ENCODE measurements around the gene MT1G. TPM values are rescaled to one million over a fixed set of nuclear protein-coding genes. Genes with fewer than 3 reads are reported as not detected.

Gene MT1G
- polyA plus RNA-seq, 1 of the 3 experiments (the other 2 are of a cell fraction), result 1.2 TPM

DNA sequence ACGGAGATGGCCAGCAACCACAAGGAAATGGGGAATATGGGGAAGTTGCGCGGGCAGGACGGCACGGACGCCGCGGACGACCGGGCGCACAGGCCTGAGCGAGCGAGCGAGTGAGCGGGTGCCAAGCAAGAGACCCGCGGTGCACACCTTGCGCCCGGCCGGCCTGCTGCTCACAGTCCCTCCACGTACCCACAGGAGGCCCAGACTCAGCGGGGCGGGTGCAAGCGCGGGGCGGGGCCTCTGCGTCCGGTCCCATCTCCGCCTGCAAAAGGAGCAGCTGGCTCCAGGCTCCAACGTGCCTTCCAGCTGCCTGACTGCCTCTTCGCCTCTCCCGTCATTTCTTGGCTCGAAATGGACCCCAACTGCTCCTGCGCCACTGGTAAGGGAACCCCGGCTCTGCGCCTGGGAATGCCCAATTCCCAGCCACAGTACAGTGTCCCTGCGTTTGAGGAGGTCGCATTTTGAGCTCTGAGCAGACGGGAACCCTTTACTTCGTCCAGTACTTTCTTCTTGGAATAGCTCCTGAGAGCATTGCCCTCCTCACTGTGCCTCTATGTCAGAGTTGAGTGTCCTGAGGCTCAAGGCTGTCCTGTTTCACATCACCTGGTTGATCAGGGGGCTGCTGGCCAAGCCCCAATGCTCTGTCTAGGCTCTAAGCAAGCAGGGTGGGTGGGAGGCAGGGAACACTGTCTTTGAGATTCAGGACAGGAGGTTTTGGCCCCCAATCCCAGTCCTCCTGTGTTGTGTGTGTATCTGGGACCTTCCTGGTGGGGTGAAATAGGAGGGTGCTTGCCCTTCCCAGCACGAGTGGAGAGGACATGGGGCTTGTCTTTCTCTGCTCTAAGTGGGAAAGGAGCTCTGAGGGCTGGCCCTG lies 50.4 kb downstream of the MT1G start:
- H3K9me3 ChIP-seq, result no peaks in the 10 kb centered on the region
- no peak overlapping the region for H3K4me3 ChIP-seq (ENCODE audit: low read depth in 2 of 2, low read length in 1 of 2)
- TF ChIP-seq, protein P1, sequence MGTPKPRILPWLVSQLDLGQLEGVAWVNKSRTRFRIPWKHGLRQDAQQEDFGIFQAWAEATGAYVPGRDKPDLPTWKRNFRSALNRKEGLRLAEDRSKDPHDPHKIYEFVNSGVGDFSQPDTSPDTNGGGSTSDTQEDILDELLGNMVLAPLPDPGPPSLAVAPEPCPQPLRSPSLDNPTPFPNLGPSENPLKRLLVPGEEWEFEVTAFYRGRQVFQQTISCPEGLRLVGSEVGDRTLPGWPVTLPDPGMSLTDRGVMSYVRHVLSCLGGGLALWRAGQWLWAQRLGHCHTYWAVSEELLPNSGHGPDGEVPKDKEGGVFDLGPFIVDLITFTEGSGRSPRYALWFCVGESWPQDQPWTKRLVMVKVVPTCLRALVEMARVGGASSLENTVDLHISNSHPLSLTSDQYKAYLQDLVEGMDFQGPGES (IDR thresholded peaks at IDR 0.05; ENCODE audit: low read depth, low read length), result no peak
- TF ChIP-seq, protein P2, sequence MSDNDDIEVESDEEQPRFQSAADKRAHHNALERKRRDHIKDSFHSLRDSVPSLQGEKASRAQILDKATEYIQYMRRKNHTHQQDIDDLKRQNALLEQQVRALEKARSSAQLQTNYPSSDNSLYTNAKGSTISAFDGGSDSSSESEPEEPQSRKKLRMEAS (IDR thresholded peaks at IDR 0.05; ENCODE audit: low read depth), result no peak
- TF ChIP-seq, protein P3, sequence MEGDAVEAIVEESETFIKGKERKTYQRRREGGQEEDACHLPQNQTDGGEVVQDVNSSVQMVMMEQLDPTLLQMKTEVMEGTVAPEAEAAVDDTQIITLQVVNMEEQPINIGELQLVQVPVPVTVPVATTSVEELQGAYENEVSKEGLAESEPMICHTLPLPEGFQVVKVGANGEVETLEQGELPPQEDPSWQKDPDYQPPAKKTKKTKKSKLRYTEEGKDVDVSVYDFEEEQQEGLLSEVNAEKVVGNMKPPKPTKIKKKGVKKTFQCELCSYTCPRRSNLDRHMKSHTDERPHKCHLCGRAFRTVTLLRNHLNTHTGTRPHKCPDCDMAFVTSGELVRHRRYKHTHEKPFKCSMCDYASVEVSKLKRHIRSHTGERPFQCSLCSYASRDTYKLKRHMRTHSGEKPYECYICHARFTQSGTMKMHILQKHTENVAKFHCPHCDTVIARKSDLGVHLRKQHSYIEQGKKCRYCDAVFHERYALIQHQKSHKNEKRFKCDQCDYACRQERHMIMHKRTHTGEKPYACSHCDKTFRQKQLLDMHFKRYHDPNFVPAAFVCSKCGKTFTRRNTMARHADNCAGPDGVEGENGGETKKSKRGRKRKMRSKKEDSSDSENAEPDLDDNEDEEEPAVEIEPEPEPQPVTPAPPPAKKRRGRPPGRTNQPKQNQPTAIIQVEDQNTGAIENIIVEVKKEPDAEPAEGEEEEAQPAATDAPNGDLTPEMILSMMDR (IDR thresholded peaks at IDR 0.05), result no peak
- TF ChIP-seq SMC3 (IDR thresholded peaks at IDR 0.05; ENCODE audit: low read depth, low read length) (no peak), FOXJ3 (CRISPR knock-in tag; IDR thresholded peaks at IDR 0.05) (no peak), RAD21 (IDR thresholded peaks at IDR 0.05; ENCODE audit: low read length) (no peak), FOSL2 (IDR thresholded peaks at IDR 0.05; ENCODE audit: borderline replicate concordance, low read depth) (no peak), MXI1 (IDR thresholded peaks at IDR 0.05; ENCODE audit: low read depth, low read length) (no peak), NRF1 (IDR thresholded peaks at IDR 0.05; ENCODE audit: low read depth, low read length) (no peak), YY1 (IDR thresholded peaks at IDR 0.05; ENCODE audit: low read depth) (no peak), EP300 (IDR thresholded peaks at IDR 0.05; ENCODE audit: borderline replicate concordance in 1 of 2, low read depth in 1 of 2, low read length in 1 of 2) (no peak), GATA2 (CRISPR knock-in tag; IDR thresholded peaks at IDR 0.05) (no peak), MEF2A (IDR thresholded peaks at IDR 0.05; ENCODE audit: borderline replicate concordance, low read depth) (no peak)
- TF ChIP-seq, protein P4, sequence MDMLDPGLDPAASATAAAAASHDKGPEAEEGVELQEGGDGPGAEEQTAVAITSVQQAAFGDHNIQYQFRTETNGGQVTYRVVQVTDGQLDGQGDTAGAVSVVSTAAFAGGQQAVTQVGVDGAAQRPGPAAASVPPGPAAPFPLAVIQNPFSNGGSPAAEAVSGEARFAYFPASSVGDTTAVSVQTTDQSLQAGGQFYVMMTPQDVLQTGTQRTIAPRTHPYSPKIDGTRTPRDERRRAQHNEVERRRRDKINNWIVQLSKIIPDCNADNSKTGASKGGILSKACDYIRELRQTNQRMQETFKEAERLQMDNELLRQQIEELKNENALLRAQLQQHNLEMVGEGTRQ (IDR thresholded peaks at IDR 0.05; ENCODE audit: borderline replicate concordance, low read depth, low read length), result no peak
- TF ChIP-seq, protein P5, sequence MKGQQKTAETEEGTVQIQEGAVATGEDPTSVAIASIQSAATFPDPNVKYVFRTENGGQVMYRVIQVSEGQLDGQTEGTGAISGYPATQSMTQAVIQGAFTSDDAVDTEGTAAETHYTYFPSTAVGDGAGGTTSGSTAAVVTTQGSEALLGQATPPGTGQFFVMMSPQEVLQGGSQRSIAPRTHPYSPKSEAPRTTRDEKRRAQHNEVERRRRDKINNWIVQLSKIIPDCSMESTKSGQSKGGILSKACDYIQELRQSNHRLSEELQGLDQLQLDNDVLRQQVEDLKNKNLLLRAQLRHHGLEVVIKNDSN (IDR thresholded peaks at IDR 0.05; ENCODE audit: borderline replicate concordance, low read depth), result no peak
- H4K20me1 ChIP-seq (ENCODE audit: insufficient read depth), result no peaks in the 10 kb centered on the region
- no peaks in the 10 kb centered on the region for H3K36me3 ChIP-seq (replicated peaks in 1 of 2; ENCODE audit: control insufficient read depth in 1 of 2, insufficient read depth in 2 of 2, low read length in 1 of 2)
- no peaks in the 10 kb centered on the region for H3K9me2 ChIP-seq
- DNase-seq, result no peak
- ChIA-PET POLR2A (interaction anchor here (1.0 kb wide), 1 partner anchor 13 kb away, joined by 3 read pairs; no protein-coding TSS in a partner anchor), CTCF (interaction anchor here (0.6 to 2.4 kb wide), 2 partner anchors 13 to 17 kb away, joined by 3 to 6 read pairs; no protein-coding TSS in a partner anchor)
- no peak overlapping the region for H2AFZ ChIP-seq (ENCODE audit: low read depth)
- no peaks in the 10 kb centered on the region for H3K27me3 ChIP-seq (ENCODE audit: insufficient read depth)
- no peak overlapping the region for H3K27ac ChIP-seq (ENCODE audit: low read depth in 2 of 2, low read length in 1 of 2)
- H3K4me1 ChIP-seq (ENCODE audit: control insufficient read depth in 1 of 2, insufficient read depth in 2 of 2, low read depth in 1 of 2, low read length in 1 of 2), result peaks cover 0 to 22% of the 10 kb centered on the region in 2 experiments; a peak in 1 of 4 replicates
- H3K79me2 ChIP-seq (ENCODE audit: insufficient read depth), result no peaks in the 10 kb centered on the region; the same call in 1 of the 2 replicates
- H3K4me2 ChIP-seq, result no peak overlapping the region
- WGBS (ENCODE audit: low lambda C conversion rate), result 86% methylated on average over 32 of the region's 41 CpGs
- H3K9ac ChIP-seq, result no peak overlapping the region
- H3F3A ChIP-seq (replicated peaks; ENCODE audit: insufficient read depth), result peaks cover 23% of the 10 kb centered on the region

Other genes with a start within 250 kb of the MT1G start
- gene AMFR, start 242.5 kb downstream of the MT1G start, polyA plus RNA-seq (2012; rRNA removed), result 52.9 and 65.3 TPM in 2 replicates
- gene NUDT21, start 216.7 kb downstream of the MT1G start, polyA plus RNA-seq (2012; rRNA removed), result 42.2 and 45.5 TPM in 2 replicates
- 29.9 and 35.6 TPM in 2 replicates for gene OGFOD1, start 216.5 kb downstream of the MT1G start, polyA plus RNA-seq (2012; rRNA removed)
- gene BBS2, start 148.0 kb downstream of the MT1G start, polyA plus RNA-seq (2012; rRNA removed), result 74.3 and 93.5 TPM in 2 replicates
- not detected in 2 replicates for gene MT4, start 103.0 kb downstream of the MT1G start, polyA plus RNA-seq (2012; rRNA removed)
- gene MT3, start 78.5 kb downstream of the MT1G start, polyA plus RNA-seq (2012; rRNA removed), result 0.43 TPM in 1 of 2 replicates, not detected in the other
- gene MT2A, start 59.5 kb downstream of the MT1G start, polyA plus RNA-seq (2012; rRNA removed), result 79.9 and 133 TPM in 2 replicates
- gene MT1E, start 42.3 kb downstream of the MT1G start, polyA plus RNA-seq (2012; rRNA removed), result 106 and 205 TPM in 2 replicates
- 0.45 and 1.3 TPM in 2 replicates for gene MT1M, start 35.4 kb downstream of the MT1G start, polyA plus RNA-seq (2012; rRNA removed)
- 3.5 and 5.4 TPM in 2 replicates for gene MT1A, start 29.4 kb downstream of the MT1G start, polyA plus RNA-seq (2012; rRNA removed)
- gene MT1B, start 16.2 kb downstream of the MT1G start, polyA plus RNA-seq (2012; rRNA removed), result not detected in 2 replicates
- gene MT1F, start 10.1 kb downstream of the MT1G start, polyA plus RNA-seq (2012; rRNA removed), result 9.5 and 13.0 TPM in 2 replicates
- gene MT1H, start 1.7 kb upstream of the MT1G start, polyA plus RNA-seq (2012; rRNA removed), result not detected in 2 replicates
- 202 and 213 TPM in 2 replicates for gene MT1X, start 14.4 kb upstream of the MT1G start, polyA plus RNA-seq (2012; rRNA removed)
- gene NUP93, start 62.1 kb upstream of the MT1G start, polyA plus RNA-seq (2012; rRNA removed), result 41.5 and 43.1 TPM in 2 replicates
- gene SLC12A3, start 197.1 kb upstream of the MT1G start, polyA plus RNA-seq (2012; rRNA removed), result not detected in 2 replicates

Data from SK-N-SH (cell line).